ENCODE results near the gene TSPYL2.

TSPYL2 gene

GRCh38 chrX:53115550-53115874 is 33.3 kb downstream of the TSPYL2 start:
- no peaks in the 10 kb centered on the region for H3K27me3 ChIP-seq
- no peaks in the 10 kb centered on the region for H3K4me1 ChIP-seq (ENCODE audit: control insufficient read depth in 1 of 2, insufficient read depth in 1 of 2, low read depth in 1 of 2, low read length in 1 of 2)
- H3K36me3 ChIP-seq, result no peaks in the 10 kb centered on the region
- no peaks in the 10 kb centered on the region for H3K9me3 ChIP-seq
- no peak overlapping the region for H3K4me3 ChIP-seq (ENCODE audit: low read depth in 1 of 2, low read length in 1 of 2)
- no peak for TF ChIP-seq CTCF (IDR thresholded peaks at IDR 0.05)
- no peak overlapping the region for H3K27ac ChIP-seq

- no peaks in the 10 kb centered on the region for H3K27me3 ChIP-seq
- no peaks in the 10 kb centered on the region for H3K9me3 ChIP-seq
- no peak overlapping the region for H3K4me3 ChIP-seq (ENCODE audit: low read depth in 1 of 2, low read length in 1 of 2)
- no peak for TF ChIP-seq CTCF (IDR thresholded peaks at IDR 0.05)
- H3K4me1 ChIP-seq (ENCODE audit: control insufficient read depth in 1 of 2, insufficient read depth in 1 of 2, low read depth in 1 of 2, low read length in 1 of 2), result no peaks in the 10 kb centered on the region
- H3K36me3 ChIP-seq, result no peaks in the 10 kb centered on the region
- H3K27ac ChIP-seq, result no peak overlapping the region
Observed at GRCh38 chrX:53116101-53116500, 33.9 kb downstream of the TSPYL2 start.

GRCh38 chrX:53122013-53122412 is 39.8 kb downstream of the TSPYL2 start:
- H3K9me3 ChIP-seq, result no peaks in the 10 kb centered on the region
- H3K36me3 ChIP-seq, result no peaks in the 10 kb centered on the region
- H3K4me1 ChIP-seq (ENCODE audit: control insufficient read depth in 1 of 2, insufficient read depth in 1 of 2, low read depth in 1 of 2, low read length in 1 of 2), result no peaks in the 10 kb centered on the region
- no peak overlapping the region for H3K27ac ChIP-seq
- no peak for TF ChIP-seq CTCF (IDR thresholded peaks at IDR 0.05)
- no peaks in the 10 kb centered on the region for H3K27me3 ChIP-seq
- H3K4me3 ChIP-seq (ENCODE audit: low read depth in 1 of 2, low read length in 1 of 2), result no peak overlapping the region

- H3K9me3 ChIP-seq, result no peaks in the 10 kb centered on the region
- H3K4me1 ChIP-seq (ENCODE audit: control insufficient read depth in 1 of 2, insufficient read depth in 1 of 2, low read depth in 1 of 2, low read length in 1 of 2), result no peaks in the 10 kb centered on the region
- H3K36me3 ChIP-seq, result no peaks in the 10 kb centered on the region
- no peaks in the 10 kb centered on the region for H3K27me3 ChIP-seq
- no peak overlapping the region for H3K27ac ChIP-seq
- no peak overlapping the region for H3K4me3 ChIP-seq (ENCODE audit: low read depth in 1 of 2, low read length in 1 of 2)
- no peak for TF ChIP-seq CTCF (IDR thresholded peaks at IDR 0.05)
Observed at GRCh38 chrX:53125506-53125905, 43.3 kb downstream of the TSPYL2 start.

- TF ChIP-seq CTCF (IDR thresholded peaks at IDR 0.05), result no peak
- no peaks in the 10 kb centered on the region for H3K36me3 ChIP-seq
- H3K27me3 ChIP-seq, result no peaks in the 10 kb centered on the region
Observed at GRCh38 chrX:53126377-53126776, 44.2 kb downstream of the TSPYL2 start.

GRCh38 chrX:53128097-53128749 is 46.1 kb downstream of the TSPYL2 start:
- Histone ChIP-seq H3K4me1 (ENCODE audit: control insufficient read depth in 1 of 2, insufficient read depth in 1 of 2, low read depth in 1 of 2, low read length in 1 of 2) (no peaks in the 10 kb centered on the region), H3K36me3 (no peaks in the 10 kb centered on the region), H3K9me3 (no peaks in the 10 kb centered on the region), H3K27ac (no peak overlapping the region), H3K27me3 (no peaks in the 10 kb centered on the region), H3K4me3 (ENCODE audit: low read depth in 1 of 2, low read length in 1 of 2) (no peak overlapping the region)
- TF ChIP-seq CTCF (IDR thresholded peaks at IDR 0.05), result no peak

More at GRCh38 chrX:53126377-53126776, 44.2 kb downstream of the TSPYL2 start:
- no peak overlapping the region for H3K27ac ChIP-seq
- no peaks in the 10 kb centered on the region for H3K4me1 ChIP-seq (ENCODE audit: control insufficient read depth in 1 of 2, insufficient read depth in 1 of 2, low read depth in 1 of 2, low read length in 1 of 2)
- no peaks in the 10 kb centered on the region for H3K9me3 ChIP-seq
- no peak overlapping the region for H3K4me3 ChIP-seq (ENCODE audit: low read depth in 1 of 2, low read length in 1 of 2)

All from neutrophil (primary cell).